Vagina (tissue), 2 donors: ENCODE results near the gene USP46. TPM values are rescaled to one million over a fixed set of nuclear protein-coding genes. Genes with fewer than 3 reads are reported as not detected.

Source experiments
- DNase-seq, 2 donors: peaks; one replicate each; pipeline ENCODE4 v3.0.0-alpha.2; 2017; ENCODE audit errors: extremely low spot score in 2 of 2
- H3K27ac ChIP-seq: fragments of 200-600 bp; sonication (generic); one replicate; pipeline ENCODE4 v1.5.1; 2019
- H3K27me3 ChIP-seq: fragments of 200-600 bp; sonication (generic); one replicate; pipeline ENCODE4 v1.5.1; 2019
- H3K36me3 ChIP-seq, 2 donors: fragments of 200-600 bp; sonication (generic); one replicate each; pipeline ENCODE4 v1.5.1; 2017 to 2019
- H3K4me1 ChIP-seq: fragments of 200-600 bp; sonication (generic); one replicate; pipeline ENCODE4 v1.5.1; 2019
- H3K4me3 ChIP-seq, 2 donors: fragments of 200-600 bp; sonication (generic); 1 replicate in 1 of 2; 2 replicates in 1 of 2; pipeline ENCODE4 v1.5.1; 2016 to 2019
- H3K9me3 ChIP-seq: fragments of 200-600 bp; sonication (generic); one replicate; pipeline ENCODE4 v1.5.1; 2019
- POLR2A ChIP-seq, 2 donors: fragments of 450-650 bp; IDR thresholded peaks; one replicate each; pipeline ENCODE4 v1.6.1; 2017; ENCODE audit warnings: antibody characterized with exemption in 2 of 2, mild to moderate bottlenecking in 2 of 2, moderate library complexity in 2 of 2
- POLR2AphosphoS5 ChIP-seq, 2 donors: sonication (generic); formaldehyde crosslinking; IDR thresholded peaks; one replicate each; pipeline ENCODE4 v1.9.0; 2017; ENCODE audit warnings: antibody characterized with exemption in 2 of 2, mild to moderate bottlenecking in 2 of 2, low read depth in 1 of 2; ENCODE audit not compliant: insufficient read depth in 1 of 2
- intact Hi-C: fragments of 100-400 bp; cut with DNase I; formaldehyde crosslinking; loops from one replicate; pipeline ENCODE4 v1.15.1; 2023
- total RNA-seq: library from RNA; depleted of rRNA; stranded (reverse); fragments of >200 nt; gene quantifications from one replicate; pipeline ENCODE4 v1.2.3, GENCODE V29; 2016
- TF ChIP-seq, protein P1 (sequence below), 3 experiments: fragments of 450-650 bp in 2 of 3; fragments of 200-600 bp in 1 of 3; sonication (generic) in 1 of 3; IDR thresholded peaks; one replicate each; pipeline ENCODE4 v1.5.1; 2017 to 2019; ENCODE audit warnings: antibody characterized with exemption in 3 of 3, mild to moderate bottlenecking in 2 of 3, moderate library complexity in 2 of 3

Gene USP46
- total RNA-seq, 1 donor from 2014 or later: 10.6 TPM

DNA sequence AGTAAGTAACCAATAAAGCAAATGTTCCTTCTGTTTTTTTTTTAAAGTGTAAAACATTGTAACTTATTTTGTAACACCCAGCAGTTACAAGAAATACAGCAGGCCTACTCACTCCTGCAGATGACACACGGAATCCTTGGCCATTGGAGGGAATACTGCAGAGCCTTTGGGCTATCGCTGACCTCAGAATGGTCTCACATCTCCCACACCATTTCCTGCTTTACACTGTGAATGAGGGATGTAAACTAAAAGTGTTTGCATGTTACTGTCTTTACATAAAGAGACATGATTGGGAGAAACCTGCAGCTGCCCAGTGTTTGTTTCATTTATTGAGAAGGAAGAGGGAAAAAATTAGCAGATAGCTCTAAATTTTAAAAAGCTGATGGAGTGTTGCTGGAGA, 64.1 kb downstream of the USP46 start:
- Histone ChIP-seq H3K9me3 (no peaks in the 10 kb centered on the region), H3K4me3 (no peak overlapping the region), H3K36me3 (peaks cover 0 to 30% of the 10 kb centered on the region in 2 donors), H3K4me1 (no peaks in the 10 kb centered on the region), H3K27ac (no peak overlapping the region), H3K27me3 (no peaks in the 10 kb centered on the region)
- TF ChIP-seq, protein P1, sequence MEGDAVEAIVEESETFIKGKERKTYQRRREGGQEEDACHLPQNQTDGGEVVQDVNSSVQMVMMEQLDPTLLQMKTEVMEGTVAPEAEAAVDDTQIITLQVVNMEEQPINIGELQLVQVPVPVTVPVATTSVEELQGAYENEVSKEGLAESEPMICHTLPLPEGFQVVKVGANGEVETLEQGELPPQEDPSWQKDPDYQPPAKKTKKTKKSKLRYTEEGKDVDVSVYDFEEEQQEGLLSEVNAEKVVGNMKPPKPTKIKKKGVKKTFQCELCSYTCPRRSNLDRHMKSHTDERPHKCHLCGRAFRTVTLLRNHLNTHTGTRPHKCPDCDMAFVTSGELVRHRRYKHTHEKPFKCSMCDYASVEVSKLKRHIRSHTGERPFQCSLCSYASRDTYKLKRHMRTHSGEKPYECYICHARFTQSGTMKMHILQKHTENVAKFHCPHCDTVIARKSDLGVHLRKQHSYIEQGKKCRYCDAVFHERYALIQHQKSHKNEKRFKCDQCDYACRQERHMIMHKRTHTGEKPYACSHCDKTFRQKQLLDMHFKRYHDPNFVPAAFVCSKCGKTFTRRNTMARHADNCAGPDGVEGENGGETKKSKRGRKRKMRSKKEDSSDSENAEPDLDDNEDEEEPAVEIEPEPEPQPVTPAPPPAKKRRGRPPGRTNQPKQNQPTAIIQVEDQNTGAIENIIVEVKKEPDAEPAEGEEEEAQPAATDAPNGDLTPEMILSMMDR (IDR thresholded peaks at IDR 0.05): no peak
- TF ChIP-seq POLR2A (IDR thresholded peaks at IDR 0.05) (no peak), POLR2AphosphoS5 (IDR thresholded peaks at IDR 0.05; ENCODE audit: insufficient read depth in 1 of 2, low read depth in 1 of 2) (no peak)
- DNase-seq: no peak
- intact Hi-C loops: no loop called here

- TF ChIP-seq, protein P1 (IDR thresholded peaks at IDR 0.05): no peak
- TF ChIP-seq POLR2AphosphoS5 (IDR thresholded peaks at IDR 0.05; ENCODE audit: insufficient read depth in 1 of 2, low read depth in 1 of 2) (no peak), POLR2A (IDR thresholded peaks at IDR 0.05) (no peak)
- Histone ChIP-seq H3K27ac (no peak overlapping the region), H3K4me1 (no peaks in the 10 kb centered on the region), H3K36me3 (peaks cover 0 to 13% of the 10 kb centered on the region in 2 donors), H3K27me3 (no peaks in the 10 kb centered on the region), H3K4me3 (no peak overlapping the region), H3K9me3 (no peaks in the 10 kb centered on the region)
- intact Hi-C loops: no loop called here
- no peak for DNase-seq
These were observed 66.8 kb downstream of the USP46 start for GRCh38 chr4:52592287-52592686.

DNA sequence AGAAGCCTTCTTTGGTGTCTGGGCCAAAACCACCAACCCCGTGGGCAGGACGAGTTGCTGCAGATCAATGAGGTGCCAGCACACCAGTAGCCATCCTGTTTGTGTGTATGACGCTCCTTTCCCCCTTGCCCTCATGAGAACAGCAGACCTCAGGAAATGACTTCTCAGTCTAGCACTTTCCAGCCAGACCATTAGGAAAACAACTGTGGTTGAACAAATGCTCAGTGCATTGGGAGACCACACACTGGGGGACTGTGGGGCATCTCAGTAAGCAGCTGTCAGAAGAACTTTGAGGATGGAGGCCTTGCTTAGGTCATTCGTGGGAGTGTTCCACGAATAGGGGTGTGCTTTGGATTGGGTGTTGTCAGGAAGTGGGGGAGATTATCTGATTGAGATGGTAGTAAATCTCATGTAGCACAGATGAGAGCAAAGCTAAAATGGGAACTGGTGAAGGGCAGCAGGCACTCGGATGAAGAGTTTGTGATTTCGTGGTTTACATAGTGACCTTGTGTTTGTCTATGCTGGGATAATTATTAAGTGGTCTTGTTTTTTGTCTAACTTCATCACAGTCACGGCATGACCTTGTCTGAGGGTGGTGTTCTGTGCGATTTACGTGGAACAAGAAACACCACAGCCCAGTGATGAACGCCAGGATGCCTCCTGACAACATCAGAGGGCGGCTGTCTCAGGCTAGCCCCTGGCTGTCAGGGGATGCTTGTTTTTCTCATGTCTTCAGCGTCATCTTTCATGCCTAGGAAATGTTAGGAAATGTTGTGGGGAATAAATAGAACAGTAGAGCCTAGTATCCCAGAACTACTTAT, 70.1 kb downstream of the USP46 start:
- H3K9me3 ChIP-seq: no peaks in the 10 kb centered on the region
- intact Hi-C loops: no loop called here
- H3K36me3 ChIP-seq: no peaks in the 10 kb centered on the region
- TF ChIP-seq POLR2A (IDR thresholded peaks at IDR 0.05) (no peak), POLR2AphosphoS5 (IDR thresholded peaks at IDR 0.05; ENCODE audit: insufficient read depth in 1 of 2, low read depth in 1 of 2) (no peak)
- TF ChIP-seq, protein P1 (IDR thresholded peaks at IDR 0.05): no peak
- no peaks in the 10 kb centered on the region for H3K27me3 ChIP-seq
- H3K27ac ChIP-seq: no peak overlapping the region
- DNase-seq: no peak
- H3K4me3 ChIP-seq: no peak overlapping the region
- H3K4me1 ChIP-seq: no peaks in the 10 kb centered on the region

- Histone ChIP-seq H3K36me3 (no peaks in the 10 kb centered on the region), H3K4me1 (no peaks in the 10 kb centered on the region), H3K9me3 (no peaks in the 10 kb centered on the region), H3K27ac (no peak overlapping the region), H3K4me3 (no peak overlapping the region), H3K27me3 (no peaks in the 10 kb centered on the region)
- DNase-seq: no peak
- TF ChIP-seq POLR2A (IDR thresholded peaks at IDR 0.05) (no peak), POLR2AphosphoS5 (IDR thresholded peaks at IDR 0.05; ENCODE audit: insufficient read depth in 1 of 2, low read depth in 1 of 2) (no peak)
- TF ChIP-seq, protein P1 (IDR thresholded peaks at IDR 0.05): peak in 1 of 3 experiments; percentile 24
- intact Hi-C loops: no loop called here
These were observed 71.0 kb downstream of the USP46 start for GRCh38 chr4:52588097-52588496.

DNA sequence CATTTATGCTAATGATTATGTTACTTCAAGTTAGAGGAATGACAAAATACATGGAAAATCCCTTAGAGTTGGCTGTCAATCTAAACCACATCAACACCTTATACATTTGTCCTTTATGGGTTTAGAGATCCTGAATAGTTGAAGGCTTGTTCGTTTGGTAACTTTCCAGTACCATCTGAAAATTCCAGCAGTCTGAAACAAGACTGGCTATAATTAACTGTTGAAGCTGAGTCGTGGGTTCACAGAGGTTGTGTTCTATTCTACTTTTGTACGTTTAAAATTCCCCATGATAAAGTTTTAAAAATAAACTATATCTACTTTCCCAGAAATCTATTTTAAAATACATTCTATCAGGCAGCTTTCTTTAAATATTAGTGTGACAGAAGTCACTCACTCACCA, 73.0 kb downstream of the USP46 start:
- TF ChIP-seq, protein P1 (IDR thresholded peaks at IDR 0.05): no peak
- TF ChIP-seq POLR2AphosphoS5 (IDR thresholded peaks at IDR 0.05; ENCODE audit: insufficient read depth in 1 of 2, low read depth in 1 of 2) (no peak), POLR2A (IDR thresholded peaks at IDR 0.05) (no peak)
- H3K4me3 ChIP-seq: no peak overlapping the region
- no peak for DNase-seq
- H3K36me3 ChIP-seq: no peaks in the 10 kb centered on the region
- H3K4me1 ChIP-seq: no peaks in the 10 kb centered on the region
- intact Hi-C loops: no loop called here
- H3K27me3 ChIP-seq: no peaks in the 10 kb centered on the region
- H3K9me3 ChIP-seq: no peaks in the 10 kb centered on the region
- no peak overlapping the region for H3K27ac ChIP-seq
